ENCODE results near the gene DUOXA1.

DUOXA1 gene

DNA sequence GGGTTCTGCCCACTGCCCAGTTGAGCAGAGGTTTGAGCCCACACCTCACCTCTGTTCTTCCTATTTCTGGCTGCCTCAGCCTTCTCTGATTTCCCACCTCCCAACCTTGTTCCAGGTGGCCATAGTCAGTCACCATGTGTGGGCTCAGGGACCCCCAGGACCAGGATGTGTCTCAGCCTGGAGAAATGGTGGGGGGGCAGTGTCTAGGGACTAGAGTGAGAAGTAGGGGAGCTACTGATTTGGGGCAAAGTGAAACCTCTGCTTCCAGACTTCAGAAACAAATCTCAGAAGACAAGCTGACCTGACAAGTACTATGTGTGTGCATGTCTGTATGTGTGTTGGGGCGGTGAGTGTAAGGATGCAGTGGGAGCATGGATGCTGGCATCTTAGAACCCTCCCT, 35.2 kb upstream of the DUOXA1 start:
- ATAC-seq = no peak
- no peak for TF ChIP-seq ZNF70 (CRISPR knock-in tag; IDR thresholded peaks at IDR 0.05)
- TF ChIP-seq, protein P1, sequence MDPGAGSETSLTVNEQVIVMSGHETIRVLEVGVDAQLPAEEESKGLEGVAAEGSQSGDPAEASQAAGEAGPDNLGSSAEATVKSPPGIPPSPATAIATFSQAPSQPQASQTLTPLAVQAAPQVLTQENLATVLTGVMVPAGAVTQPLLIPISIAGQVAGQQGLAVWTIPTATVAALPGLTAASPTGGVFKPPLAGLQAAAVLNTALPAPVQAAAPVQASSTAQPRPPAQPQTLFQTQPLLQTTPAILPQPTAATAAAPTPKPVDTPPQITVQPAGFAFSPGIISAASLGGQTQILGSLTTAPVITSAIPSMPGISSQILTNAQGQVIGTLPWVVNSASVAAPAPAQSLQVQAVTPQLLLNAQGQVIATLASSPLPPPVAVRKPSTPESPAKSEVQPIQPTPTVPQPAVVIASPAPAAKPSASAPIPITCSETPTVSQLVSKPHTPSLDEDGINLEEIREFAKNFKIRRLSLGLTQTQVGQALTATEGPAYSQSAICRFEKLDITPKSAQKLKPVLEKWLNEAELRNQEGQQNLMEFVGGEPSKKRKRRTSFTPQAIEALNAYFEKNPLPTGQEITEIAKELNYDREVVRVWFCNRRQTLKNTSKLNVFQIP (CRISPR knock-in tag; IDR thresholded peaks at IDR 0.05; ENCODE audit: borderline replicate concordance, low read depth) = no peak
- no peak for TF ChIP-seq ESRRG (CRISPR knock-in tag; IDR thresholded peaks at IDR 0.05)
- TF ChIP-seq, protein P2, sequence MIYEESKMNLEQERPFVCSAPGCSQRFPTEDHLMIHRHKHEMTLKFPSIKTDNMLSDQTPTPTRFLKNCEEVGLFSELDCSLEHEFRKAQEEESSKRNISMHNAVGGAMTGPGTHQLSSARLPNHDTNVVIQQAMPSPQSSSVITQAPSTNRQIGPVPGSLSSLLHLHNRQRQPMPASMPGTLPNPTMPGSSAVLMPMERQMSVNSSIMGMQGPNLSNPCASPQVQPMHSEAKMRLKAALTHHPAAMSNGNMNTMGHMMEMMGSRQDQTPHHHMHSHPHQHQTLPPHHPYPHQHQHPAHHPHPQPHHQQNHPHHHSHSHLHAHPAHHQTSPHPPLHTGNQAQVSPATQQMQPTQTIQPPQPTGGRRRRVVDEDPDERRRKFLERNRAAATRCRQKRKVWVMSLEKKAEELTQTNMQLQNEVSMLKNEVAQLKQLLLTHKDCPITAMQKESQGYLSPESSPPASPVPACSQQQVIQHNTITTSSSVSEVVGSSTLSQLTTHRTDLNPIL (CRISPR knock-in tag; IDR thresholded peaks at IDR 0.05; ENCODE audit: low read depth) = no peak
- TF ChIP-seq SNAI2 (CRISPR knock-in tag; IDR thresholded peaks at IDR 0.05) = no peak
- TF ChIP-seq TCF4 (CRISPR knock-in tag; IDR thresholded peaks at IDR 0.05; ENCODE audit: borderline replicate concordance) = no peak
- TF ChIP-seq ZNF8 (CRISPR knock-in tag; IDR thresholded peaks at IDR 0.05) = no peak
- no peak for TF ChIP-seq ZNF565 (CRISPR knock-in tag; conservative IDR thresholded peaks at IDR 0.05; ENCODE audit: low read depth)
- TF ChIP-seq RARB (CRISPR knock-in tag; IDR thresholded peaks at IDR 0.05) = no peak
- TF ChIP-seq PPARA (CRISPR knock-in tag; IDR thresholded peaks at IDR 0.05; ENCODE audit: borderline replicate concordance) = no peak
- no peak for TF ChIP-seq ZFP30 (CRISPR knock-in tag; IDR thresholded peaks at IDR 0.05)
- TF ChIP-seq, protein P3, sequence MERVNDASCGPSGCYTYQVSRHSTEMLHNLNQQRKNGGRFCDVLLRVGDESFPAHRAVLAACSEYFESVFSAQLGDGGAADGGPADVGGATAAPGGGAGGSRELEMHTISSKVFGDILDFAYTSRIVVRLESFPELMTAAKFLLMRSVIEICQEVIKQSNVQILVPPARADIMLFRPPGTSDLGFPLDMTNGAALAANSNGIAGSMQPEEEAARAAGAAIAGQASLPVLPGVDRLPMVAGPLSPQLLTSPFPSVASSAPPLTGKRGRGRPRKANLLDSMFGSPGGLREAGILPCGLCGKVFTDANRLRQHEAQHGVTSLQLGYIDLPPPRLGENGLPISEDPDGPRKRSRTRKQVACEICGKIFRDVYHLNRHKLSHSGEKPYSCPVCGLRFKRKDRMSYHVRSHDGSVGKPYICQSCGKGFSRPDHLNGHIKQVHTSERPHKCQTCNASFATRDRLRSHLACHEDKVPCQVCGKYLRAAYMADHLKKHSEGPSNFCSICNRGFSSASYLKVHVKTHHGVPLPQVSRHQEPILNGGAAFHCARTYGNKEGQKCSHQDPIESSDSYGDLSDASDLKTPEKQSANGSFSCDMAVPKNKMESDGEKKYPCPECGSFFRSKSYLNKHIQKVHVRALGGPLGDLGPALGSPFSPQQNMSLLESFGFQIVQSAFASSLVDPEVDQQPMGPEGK (CRISPR knock-in tag; IDR thresholded peaks at IDR 0.05; ENCODE audit: borderline replicate concordance) = no peak
- TF ChIP-seq ZC3H10 (CRISPR knock-in tag; IDR thresholded peaks at IDR 0.05) = no peak
- TF ChIP-seq ZFP3 (CRISPR knock-in tag; IDR thresholded peaks at IDR 0.05) = no peak
- TF ChIP-seq, protein P4, sequence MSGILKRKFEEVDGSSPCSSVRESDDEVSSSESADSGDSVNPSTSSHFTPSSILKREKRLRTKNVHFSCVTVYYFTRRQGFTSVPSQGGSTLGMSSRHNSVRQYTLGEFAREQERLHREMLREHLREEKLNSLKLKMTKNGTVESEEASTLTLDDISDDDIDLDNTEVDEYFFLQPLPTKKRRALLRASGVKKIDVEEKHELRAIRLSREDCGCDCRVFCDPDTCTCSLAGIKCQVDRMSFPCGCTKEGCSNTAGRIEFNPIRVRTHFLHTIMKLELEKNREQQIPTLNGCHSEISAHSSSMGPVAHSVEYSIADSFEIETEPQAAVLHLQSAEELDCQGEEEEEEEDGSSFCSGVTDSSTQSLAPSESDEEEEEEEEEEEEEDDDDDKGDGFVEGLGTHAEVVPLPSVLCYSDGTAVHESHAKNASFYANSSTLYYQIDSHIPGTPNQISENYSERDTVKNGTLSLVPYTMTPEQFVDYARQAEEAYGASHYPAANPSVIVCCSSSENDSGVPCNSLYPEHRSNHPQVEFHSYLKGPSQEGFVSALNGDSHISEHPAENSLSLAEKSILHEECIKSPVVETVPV (CRISPR knock-in tag; IDR thresholded peaks at IDR 0.05) = no peak
- no peak for TF ChIP-seq ISL1 (CRISPR knock-in tag; IDR thresholded peaks at IDR 0.05)
- TF ChIP-seq BACH2 (CRISPR knock-in tag; IDR thresholded peaks at IDR 0.05; ENCODE audit: borderline replicate concordance) = no peak
- TF ChIP-seq ARNTL (CRISPR knock-in tag; IDR thresholded peaks at IDR 0.05; ENCODE audit: borderline replicate concordance, low read depth) = no peak
- TF ChIP-seq GLIS3 (CRISPR knock-in tag; IDR thresholded peaks at IDR 0.05) = no peak

DNA sequence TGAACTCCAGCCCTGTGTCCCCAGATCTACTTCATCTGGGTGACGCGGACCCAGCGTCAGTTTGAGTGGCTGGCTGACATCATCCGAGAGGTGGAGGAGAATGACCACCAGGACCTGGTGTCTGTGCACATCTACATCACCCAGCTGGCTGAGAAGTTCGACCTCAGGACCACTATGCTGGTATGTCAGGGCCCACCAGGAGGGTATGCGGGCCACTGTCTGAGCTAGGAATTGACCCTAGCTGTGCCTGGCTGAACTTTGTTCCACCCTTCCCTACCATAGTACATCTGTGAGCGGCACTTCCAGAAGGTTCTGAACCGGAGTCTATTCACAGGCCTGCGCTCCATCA, 33.8 kb upstream of the DUOXA1 start:
- no peak for TF ChIP-seq GLIS3 (CRISPR knock-in tag; IDR thresholded peaks at IDR 0.05)
- TF ChIP-seq, protein P2 (CRISPR knock-in tag; IDR thresholded peaks at IDR 0.05; ENCODE audit: low read depth) = no peak
- TF ChIP-seq, protein P4 (CRISPR knock-in tag; IDR thresholded peaks at IDR 0.05) = no peak
- TF ChIP-seq ZFP30 (CRISPR knock-in tag; IDR thresholded peaks at IDR 0.05) = no peak
- no peak for TF ChIP-seq ZFP3 (CRISPR knock-in tag; IDR thresholded peaks at IDR 0.05)
- TF ChIP-seq OSR1 (CRISPR knock-in tag; IDR thresholded peaks at IDR 0.05) = no peak
- no peak for TF ChIP-seq CSDC2 (CRISPR knock-in tag; IDR thresholded peaks at IDR 0.05)
- TF ChIP-seq ZNF565 (CRISPR knock-in tag; conservative IDR thresholded peaks at IDR 0.05; ENCODE audit: low read depth) = no peak
- TF ChIP-seq RARB (CRISPR knock-in tag; IDR thresholded peaks at IDR 0.05) = no peak
- TF ChIP-seq TOX (CRISPR knock-in tag; IDR thresholded peaks at IDR 0.05; ENCODE audit: borderline replicate concordance) = no peak
- no peak for TF ChIP-seq TCF4 (CRISPR knock-in tag; IDR thresholded peaks at IDR 0.05; ENCODE audit: borderline replicate concordance)
- TF ChIP-seq ESRRG (CRISPR knock-in tag; IDR thresholded peaks at IDR 0.05) = no peak
- no peak for ATAC-seq

All from SK-N-SH treated with all-trans-retinoic acid at 6 μM for 48 hours (cell line).